Panc1 (cell line): ENCODE results near the gene RAP2C. TPM values are rescaled to one million over a fixed set of nuclear protein-coding genes. Genes with fewer than 3 reads are reported as not detected.

Experiments used
- ATAC-seq: fragments of 200-7000 bp; cut with Tn5 transposase; 2 replicates; pipeline ENCODE4 v1.9.1; 2020; ENCODE audit warnings: mild to moderate bottlenecking, moderate library complexity
- BruUV-seq: library from RNA; stranded (reverse); fragments of 400-500 nt; replicated peaks from 2 replicates; lab custom pipeline; 2021; lab: Mats Ljungman, UMichigan
- CTCF ChIA-PET: fragments of 300-600 bp; sonication (Branson Sonifier 250); formaldehyde crosslinking; loops from one replicate; lab custom pipeline; 2022; ENCODE audit warnings: antibody characterized with exemption; lab: Charles Lee
- POLR2A ChIA-PET: fragments of 300-600 bp; sonication (Branson Sonifier 250); formaldehyde crosslinking; loops from one replicate; lab custom pipeline; 2022; ENCODE audit warnings: antibody characterized with exemption; lab: Charles Lee
- DNase-seq: peaks from one replicate; pipeline ENCODE4 v3.0.0-alpha.2; 2010; ENCODE audit warnings: low read depth, low spot score
- H3K27ac ChIP-seq: 2 replicates; pipeline ENCODE4 v1.5.1; 2011; ENCODE audit warnings: mild to moderate bottlenecking, low read length, inconsistent platforms
- H3K27me3 ChIP-seq: fragments of 200-500 bp; sonication (Bioruptor generic); 2 replicates; pipeline ENCODE4 v1.6.0; 2014; ENCODE audit warnings: low read length, inconsistent platforms; ENCODE audit not compliant: control insufficient read depth, insufficient read depth
- H3K36me3 ChIP-seq: fragments of 200-500 bp; sonication (Bioruptor generic); 2 replicates; pipeline ENCODE4 v1.5.1; 2014; ENCODE audit warnings: inconsistent platforms, mild to moderate bottlenecking, low read length, moderate library complexity; ENCODE audit not compliant: control insufficient read depth, insufficient read depth
- H3K4me1 ChIP-seq: 2 replicates; pipeline ENCODE4 v1.5.1; 2011; ENCODE audit warnings: inconsistent platforms, mild to moderate bottlenecking, low read length, moderate library complexity; ENCODE audit not compliant: control insufficient read depth, insufficient read depth
- H3K4me3 ChIP-seq, 2 experiments: 2 replicates each; pipeline ENCODE4 v1.5.1; 2011 to 2012; ENCODE audit warnings: low read depth in 2 of 2, low read length in 2 of 2, mild to moderate bottlenecking in 2 of 2, inconsistent platforms in 1 of 2, moderate library complexity in 1 of 2
- H3K9me3 ChIP-seq: fragments of 200-500 bp; sonication (Bioruptor generic); 2 replicates; pipeline ENCODE4 v1.5.1; 2014; ENCODE audit warnings: low read depth, mild to moderate bottlenecking, inconsistent platforms, low read length, moderate library complexity; ENCODE audit not compliant: control insufficient read depth, insufficient read depth
- CTCF ChIP-seq: fragments of 450-650 bp; IDR thresholded peaks from 2 replicates; pipeline ENCODE4 v1.5.1; 2017; ENCODE audit warnings: mild to moderate bottlenecking
- POLR2AphosphoS5 ChIP-seq: IDR thresholded peaks from 2 replicates; pipeline ENCODE4 v1.6.1; 2012; ENCODE audit warnings: mild to moderate bottlenecking, low read depth, low read length, moderate library complexity
- REST ChIP-seq, 2 experiments: IDR thresholded peaks; 2 replicates each; pipeline ENCODE4 v1.6.1; 2011 to 2012; ENCODE audit warnings: low read depth in 2 of 2, control low read depth in 1 of 2, low read length in 1 of 2, mild to moderate bottlenecking in 1 of 2, moderate library complexity in 1 of 2; ENCODE audit not compliant: insufficient read depth in 1 of 2
- SIN3A ChIP-seq: IDR thresholded peaks from 2 replicates; pipeline ENCODE4 v1.6.1; 2012; ENCODE audit warnings: low read depth, mild to moderate bottlenecking, low read length, moderate library complexity, borderline replicate concordance; ENCODE audit not compliant: insufficient read depth
- TCF7L2 ChIP-seq: IDR thresholded peaks from 2 replicates; pipeline ENCODE4 v1.6.1; 2011; ENCODE audit warnings: mild to moderate bottlenecking, low read depth, low read length, inconsistent platforms
- in situ Hi-C: cut with HindIII; loops from 2 replicates; pipeline ENCODE4 v1.10.0; 2016; ENCODE audit warnings: low sequenced_read_pairs, low pct_unique_long_range_greater_than_20kb
- intact Hi-C: fragments of 100-400 bp; cut with micrococcal nuclease; formaldehyde crosslinking; loops from one replicate; pipeline ENCODE4 v1.10.0; 2022; ENCODE audit not compliant: unreplicated experiment
- total RNA-seq: library from RNA; stranded (reverse); gene quantifications from one replicate; pipeline ENCODE4 v1.2.1, GENCODE V29; 2021; ENCODE audit not compliant: unreplicated experiment

The RAP2C gene
- total RNA-seq, 1 experiment from 2014 or later = 36.2 TPM

- in situ Hi-C loops = no loop called here
- H3K27ac ChIP-seq = no peak overlapping the region
- no peak overlapping the region for H3K4me3 ChIP-seq
- TF ChIP-seq SIN3A (no peak), TCF7L2 (no peak)
- CTCF ChIA-PET = no interaction called here
- no TSS peak for BruUV-seq
- H3K36me3 ChIP-seq = no peaks in the 10 kb centered on the region
- POLR2A ChIA-PET = no interaction called here
- H3K27me3 ChIP-seq = peaks cover 5% of the 10 kb centered on the region; the same call in 1 of the 2 replicates
- DNase-seq = no peak
- intact Hi-C loops = no loop called here
- no peak for ATAC-seq
- H3K4me1 ChIP-seq = no peaks in the 10 kb centered on the region
- H3K9me3 ChIP-seq = no peaks in the 10 kb centered on the region
Measured at GRCh38 chrX:132184871-132185270, 34.4 kb downstream of the RAP2C start.

- in situ Hi-C loops = no loop called here
- no TSS peak for BruUV-seq
- intact Hi-C loops = no loop called here
- POLR2A ChIA-PET = no interaction called here
- TF ChIP-seq CTCF (no peak), REST (IDR thresholded peaks at IDR 0.05; ENCODE audit: insufficient read depth in 1 of 2, low read depth in 2 of 2, low read length in 1 of 2) (no peak), POLR2AphosphoS5 (no peak), TCF7L2 (no peak), SIN3A (no peak)
- no peak overlapping the region for H3K27ac ChIP-seq
- DNase-seq (no peak), ATAC-seq (no peak)
- no peak overlapping the region for H3K4me3 ChIP-seq
- no peaks in the 10 kb centered on the region for H3K4me1 ChIP-seq
- no peaks in the 10 kb centered on the region for H3K36me3 ChIP-seq
- CTCF ChIA-PET = no interaction called here
- H3K27me3 ChIP-seq = peaks cover 5% of the 10 kb centered on the region; the same call in 1 of the 2 replicates
- no peaks in the 10 kb centered on the region for H3K9me3 ChIP-seq
Measured at GRCh38 chrX:132181364-132181763, 37.9 kb downstream of the RAP2C start.

- ChIA-PET CTCF (no interaction called here), POLR2A (no interaction called here)
- intact Hi-C loops = no loop called here
- Histone ChIP-seq H3K4me3 (no peak overlapping the region), H3K9me3 (no peaks in the 10 kb centered on the region), H3K4me1 (no peaks in the 10 kb centered on the region), H3K27me3 (peaks cover 5% of the 10 kb centered on the region; the same call in 1 of the 2 replicates), H3K36me3 (no peaks in the 10 kb centered on the region), H3K27ac (no peak overlapping the region)
- no peak for DNase-seq
- no peak for TF ChIP-seq TCF7L2
- no peak for TF ChIP-seq CTCF
- no peak for TF ChIP-seq REST (IDR thresholded peaks at IDR 0.05; ENCODE audit: insufficient read depth in 1 of 2, low read depth in 2 of 2, low read length in 1 of 2)
- no peak for TF ChIP-seq SIN3A
- TF ChIP-seq POLR2AphosphoS5 = no peak
- BruUV-seq = no TSS peak
- in situ Hi-C loops = no loop called here
- ATAC-seq = no peak
Measured at GRCh38 chrX:132180929-132181328, 38.3 kb downstream of the RAP2C start.
